SK-N-SH (cell line): ENCODE data around the gene DMP1. TPM values are rescaled to one million over a fixed set of nuclear protein-coding genes. Genes with fewer than 3 reads are reported as not detected.

ENCODE experiments used
- CTCF ChIA-PET: fragments of 300-600, 350-600 bp; formaldehyde crosslinking; extraction: SDS; loops from one replicate; lab custom pipeline; 2021; lab: Yijun Ruan, JAX
- POLR2A ChIA-PET: fragments of 350-600 bp; sonication (Branson Sonifier 250); formaldehyde crosslinking; extraction: SDS; loops from one replicate; lab custom pipeline; 2020; ENCODE audit warnings: antibody characterized with exemption, inconsistent platforms; lab: Yijun Ruan, JAX
- DNase-seq: peaks from one replicate; pipeline ENCODE4 v3.0.0; 2012
- H2AFZ ChIP-seq: fragments of 200-600 bp; sonication (generic); 2 replicates; pipeline ENCODE4 v1.8.1; 2016; ENCODE audit warnings: antibody characterized with exemption, mild to moderate bottlenecking, low read depth
- H3F3A ChIP-seq: fragments of 200-600 bp; sonication (generic); replicated peaks from 2 replicates; pipeline ENCODE3; 2016; ENCODE audit warnings: antibody characterized with exemption, mild to moderate bottlenecking; ENCODE audit not compliant: insufficient read depth
- H3K27ac ChIP-seq, 2 experiments: fragments of 200-500 bp in 1 of 2; fragments of 200-600 bp in 1 of 2; sonication (Bioruptor generic) in 1 of 2; sonication (generic), shearing (Covaris generic) in 1 of 2; 2 replicates each; pipeline versions ENCODE4 v1.5.1 to v1.6.1; 2014 to 2016; ENCODE audit warnings: low read depth in 2 of 2, inconsistent platforms in 1 of 2, low read length in 1 of 2, mild to moderate bottlenecking in 1 of 2, mixed read lengths in 1 of 2
- H3K27me3 ChIP-seq: fragments of 200-600 bp; sonication (generic), shearing (Covaris generic); 2 replicates; pipeline ENCODE4 v1.6.1; 2016; ENCODE audit warnings: mixed run types; ENCODE audit not compliant: insufficient read depth
- H3K36me3 ChIP-seq, 2 experiments: fragments of 200-500 bp in 1 of 2; fragments of 200-600 bp in 1 of 2; sonication (Bioruptor generic) in 1 of 2; sonication (generic) in 1 of 2; replicated peaks in 1 of 2; 2 replicates each; pipeline versions ENCODE3 to v1.5.1; 2014 to 2016; ENCODE audit warnings: low read length in 1 of 2, mild to moderate bottlenecking in 1 of 2; ENCODE audit not compliant: insufficient read depth in 2 of 2, control insufficient read depth in 1 of 2
- H3K4me1 ChIP-seq, 2 experiments: fragments of 200-500 bp in 1 of 2; fragments of 200-600 bp in 1 of 2; sonication (Bioruptor generic) in 1 of 2; sonication (generic), shearing (Covaris generic) in 1 of 2; 2 replicates each; pipeline versions ENCODE4 v1.5.1 to v1.6.1; 2014 to 2016; ENCODE audit warnings: low read depth in 1 of 2, low read length in 1 of 2, mixed run types in 1 of 2; ENCODE audit not compliant: insufficient read depth in 2 of 2, control insufficient read depth in 1 of 2
- H3K4me2 ChIP-seq: fragments of 200-600 bp; sonication (generic), shearing (Covaris generic); 2 replicates; pipeline ENCODE4 v1.6.1; 2017; ENCODE audit warnings: mixed run types
- H3K4me3 ChIP-seq, 2 experiments: fragments of 200-500 bp in 1 of 2; fragments of 200-600 bp in 1 of 2; sonication (Bioruptor generic) in 1 of 2; sonication (generic), shearing (Covaris generic) in 1 of 2; 2 replicates each; pipeline versions ENCODE4 v1.5.1 to v1.8.1; 2014 to 2016; ENCODE audit warnings: low read depth in 2 of 2, inconsistent platforms in 1 of 2, low read length in 1 of 2, mild to moderate bottlenecking in 1 of 2, mixed read lengths in 1 of 2, moderate library complexity in 1 of 2
- H3K79me2 ChIP-seq: fragments of 200-600 bp; sonication (generic); 2 replicates; pipeline ENCODE4 v1.8.1; 2017; ENCODE audit warnings: mild to moderate bottlenecking; ENCODE audit not compliant: insufficient read depth
- H3K9ac ChIP-seq: fragments of 200-600 bp; sonication (generic); 2 replicates; pipeline ENCODE4 v1.6.1; 2017; ENCODE audit warnings: mixed run types
- H3K9me2 ChIP-seq: fragments of 200-600 bp; sonication (generic); 2 replicates; pipeline ENCODE4 v1.6.1; 2017; ENCODE audit warnings: mixed run types
- H3K9me3 ChIP-seq: fragments of 200-600 bp; sonication (generic); 2 replicates; pipeline ENCODE4 v1.6.1; 2017; ENCODE audit warnings: mixed run types, mild to moderate bottlenecking, moderate library complexity
- H4K20me1 ChIP-seq: fragments of 200-600 bp; sonication (generic); 2 replicates; pipeline ENCODE4 v1.6.1; 2017; ENCODE audit warnings: mild to moderate bottlenecking, mixed run types; ENCODE audit not compliant: insufficient read depth
- CHD2 ChIP-seq: fragments of 150-350 bp; IDR thresholded peaks from 2 replicates; pipeline ENCODE4 v1.6.1; 2018; ENCODE audit warnings: low read length; ENCODE audit not compliant: partially characterized antibody
- ELF1 ChIP-seq: IDR thresholded peaks from 2 replicates; pipeline ENCODE4 v1.4.0; 2012
- EP300 ChIP-seq, 2 experiments: IDR thresholded peaks; 2 replicates each; pipeline versions ENCODE4 v1.4.0 to v1.6.1; 2012; ENCODE audit warnings: borderline replicate concordance in 1 of 2, low read depth in 1 of 2, low read length in 1 of 2
- EZH2phosphoT487 ChIP-seq: fragments of 200-600 bp; sonication (generic); IDR thresholded peaks from 2 replicates; pipeline ENCODE4 v1.6.1; 2017; ENCODE audit warnings: low read depth, mixed run types, mild to moderate bottlenecking, antibody characterized with exemption, moderate library complexity, borderline replicate concordance
- FOSL2 ChIP-seq: IDR thresholded peaks from 2 replicates; pipeline ENCODE4 v1.4.0; 2012; ENCODE audit warnings: low read depth, mild to moderate bottlenecking, moderate library complexity, borderline replicate concordance
- FOXJ3 ChIP-seq: sonication (generic); formaldehyde crosslinking; IDR thresholded peaks from 2 replicates; pipeline ENCODE4 v1.5.1; 2020; ENCODE audit warnings: mild to moderate bottlenecking, missing genetic modification reagents
- FOXM1 ChIP-seq: IDR thresholded peaks from 2 replicates; pipeline ENCODE4 v1.4.0; 2012; ENCODE audit warnings: low read depth, mild to moderate bottlenecking
- JUND ChIP-seq: IDR thresholded peaks from 2 replicates; pipeline ENCODE4 v1.4.0; 2012
- MEF2A ChIP-seq: IDR thresholded peaks from 2 replicates; pipeline ENCODE4 v1.4.0; 2012; ENCODE audit warnings: low read depth, borderline replicate concordance
- NFIC ChIP-seq: IDR thresholded peaks from 2 replicates; pipeline ENCODE4 v1.4.0; 2012; ENCODE audit warnings: borderline replicate concordance
- NRF1 ChIP-seq: IDR thresholded peaks from 2 replicates; pipeline ENCODE4 v1.6.1; 2012; ENCODE audit warnings: low read depth, mild to moderate bottlenecking, low read length
- RCOR1 ChIP-seq: fragments of 150-350 bp; IDR thresholded peaks from 2 replicates; pipeline ENCODE4 v1.6.1; 2017; ENCODE audit warnings: antibody characterized with exemption, low read length
- RXRA ChIP-seq: IDR thresholded peaks from 2 replicates; pipeline ENCODE4 v1.4.0; 2012; ENCODE audit warnings: low read depth, mild to moderate bottlenecking, borderline replicate concordance
- SMC3 ChIP-seq: IDR thresholded peaks from 2 replicates; pipeline ENCODE4 v1.6.1; 2012; ENCODE audit warnings: low read depth, low read length, improper control_type of control experiment
- TAF1 ChIP-seq: IDR thresholded peaks from 2 replicates; pipeline ENCODE4 v1.6.1; 2012; ENCODE audit warnings: low read depth, mild to moderate bottlenecking, low read length, moderate library complexity, borderline replicate concordance
- TCF12 ChIP-seq: IDR thresholded peaks from 2 replicates; pipeline ENCODE4 v1.4.0; 2012
- TEAD4 ChIP-seq: IDR thresholded peaks from 2 replicates; pipeline ENCODE4 v1.4.0; 2012; ENCODE audit warnings: mild to moderate bottlenecking, borderline replicate concordance; ENCODE audit not compliant: insufficient read depth
- WGBS: methylation state at CpG from one replicate; pipeline ENCODE4 v1.1.6; 2017; ENCODE audit warnings: low lambda C conversion rate; 5-methylcytosine and 5-hydroxymethylcytosine counted together
- polyA plus RNA-seq, 3 experiments: library from polyadenylated mRNA; depleted of rRNA; stranded (reverse); fragments of >200 nt; gene quantifications; 2 replicates each; pipeline ENCODE4 v1.2.3, GENCODE V29; 2012
- TF ChIP-seq, protein P1 (sequence below): IDR thresholded peaks from 2 replicates; pipeline ENCODE4 v1.4.0; 2012; ENCODE audit warnings: low read depth
- TF ChIP-seq, protein P2 (sequence below): IDR thresholded peaks from 2 replicates; pipeline ENCODE4 v1.4.0; 2012; ENCODE audit warnings: low read depth, borderline replicate concordance
- TF ChIP-seq, protein P3 (sequence below): fragments of 200-600 bp; sonication (generic); IDR thresholded peaks from 2 replicates; pipeline ENCODE4 v1.6.1; 2017; ENCODE audit warnings: antibody characterized with exemption, mild to moderate bottlenecking, moderate library complexity
- TF ChIP-seq, protein P4 (sequence below): IDR thresholded peaks from 2 replicates; pipeline ENCODE4 v1.6.1; 2012; ENCODE audit warnings: mild to moderate bottlenecking, low read depth, low read length, moderate library complexity
- TF ChIP-seq, protein P5 (sequence below): IDR thresholded peaks from 2 replicates; pipeline ENCODE4 v1.4.0; 2012; ENCODE audit warnings: low read depth, borderline replicate concordance

The DMP1 gene
- polyA plus RNA-seq, 1 of the 3 experiments (the other 2 are of a cell fraction), result not detected

DNA sequence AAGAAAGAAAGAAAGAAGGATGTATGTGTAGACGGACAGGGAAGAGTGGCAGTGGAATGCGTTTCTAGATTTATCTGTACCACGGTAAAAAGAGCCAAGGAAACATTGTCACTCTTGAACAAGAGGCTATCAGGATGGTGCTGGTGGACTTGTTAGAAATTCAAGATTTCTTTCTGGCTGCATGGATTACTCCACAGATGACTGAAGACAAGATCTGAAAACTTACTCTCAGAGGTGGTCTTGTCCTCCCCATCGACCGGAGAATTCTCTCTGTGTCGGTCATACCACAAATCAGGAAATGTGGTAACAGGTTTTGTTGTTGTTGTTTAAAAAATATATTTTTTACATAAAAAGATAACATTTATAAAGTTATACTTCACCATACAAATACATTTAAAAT, 30.0 kb upstream of the DMP1 start:
- no peaks in the 10 kb centered on the region for H3K79me2 ChIP-seq
- H3K9me2 ChIP-seq, result no peaks in the 10 kb centered on the region
- H3K4me3 ChIP-seq, result no peak overlapping the region
- no peak for TF ChIP-seq JUND
- no peak for TF ChIP-seq TAF1
- no peak for TF ChIP-seq FOSL2
- TF ChIP-seq ELF1, result no peak
- no peak for TF ChIP-seq MEF2A
- TF ChIP-seq, protein P1, sequence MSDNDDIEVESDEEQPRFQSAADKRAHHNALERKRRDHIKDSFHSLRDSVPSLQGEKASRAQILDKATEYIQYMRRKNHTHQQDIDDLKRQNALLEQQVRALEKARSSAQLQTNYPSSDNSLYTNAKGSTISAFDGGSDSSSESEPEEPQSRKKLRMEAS, result no peak
- no peak for TF ChIP-seq FOXJ3 (CRISPR knock-in tag)
- TF ChIP-seq TCF12, result no peak
- TF ChIP-seq EZH2phosphoT487, result no peak
- no peak for TF ChIP-seq TEAD4
- TF ChIP-seq CHD2, result no peak
- no peak for TF ChIP-seq RXRA
- TF ChIP-seq, protein P2, sequence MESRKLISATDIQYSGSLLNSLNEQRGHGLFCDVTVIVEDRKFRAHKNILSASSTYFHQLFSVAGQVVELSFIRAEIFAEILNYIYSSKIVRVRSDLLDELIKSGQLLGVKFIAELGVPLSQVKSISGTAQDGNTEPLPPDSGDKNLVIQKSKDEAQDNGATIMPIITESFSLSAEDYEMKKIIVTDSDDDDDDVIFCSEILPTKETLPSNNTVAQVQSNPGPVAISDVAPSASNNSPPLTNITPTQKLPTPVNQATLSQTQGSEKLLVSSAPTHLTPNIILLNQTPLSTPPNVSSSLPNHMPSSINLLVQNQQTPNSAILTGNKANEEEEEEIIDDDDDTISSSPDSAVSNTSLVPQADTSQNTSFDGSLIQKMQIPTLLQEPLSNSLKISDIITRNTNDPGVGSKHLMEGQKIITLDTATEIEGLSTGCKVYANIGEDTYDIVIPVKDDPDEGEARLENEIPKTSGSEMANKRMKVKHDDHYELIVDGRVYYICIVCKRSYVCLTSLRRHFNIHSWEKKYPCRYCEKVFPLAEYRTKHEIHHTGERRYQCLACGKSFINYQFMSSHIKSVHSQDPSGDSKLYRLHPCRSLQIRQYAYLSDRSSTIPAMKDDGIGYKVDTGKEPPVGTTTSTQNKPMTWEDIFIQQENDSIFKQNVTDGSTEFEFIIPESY, result no peak
- TF ChIP-seq, protein P3, sequence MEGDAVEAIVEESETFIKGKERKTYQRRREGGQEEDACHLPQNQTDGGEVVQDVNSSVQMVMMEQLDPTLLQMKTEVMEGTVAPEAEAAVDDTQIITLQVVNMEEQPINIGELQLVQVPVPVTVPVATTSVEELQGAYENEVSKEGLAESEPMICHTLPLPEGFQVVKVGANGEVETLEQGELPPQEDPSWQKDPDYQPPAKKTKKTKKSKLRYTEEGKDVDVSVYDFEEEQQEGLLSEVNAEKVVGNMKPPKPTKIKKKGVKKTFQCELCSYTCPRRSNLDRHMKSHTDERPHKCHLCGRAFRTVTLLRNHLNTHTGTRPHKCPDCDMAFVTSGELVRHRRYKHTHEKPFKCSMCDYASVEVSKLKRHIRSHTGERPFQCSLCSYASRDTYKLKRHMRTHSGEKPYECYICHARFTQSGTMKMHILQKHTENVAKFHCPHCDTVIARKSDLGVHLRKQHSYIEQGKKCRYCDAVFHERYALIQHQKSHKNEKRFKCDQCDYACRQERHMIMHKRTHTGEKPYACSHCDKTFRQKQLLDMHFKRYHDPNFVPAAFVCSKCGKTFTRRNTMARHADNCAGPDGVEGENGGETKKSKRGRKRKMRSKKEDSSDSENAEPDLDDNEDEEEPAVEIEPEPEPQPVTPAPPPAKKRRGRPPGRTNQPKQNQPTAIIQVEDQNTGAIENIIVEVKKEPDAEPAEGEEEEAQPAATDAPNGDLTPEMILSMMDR, result no peak
- H3F3A ChIP-seq, result no peaks in the 10 kb centered on the region
- no peak overlapping the region for H3K4me2 ChIP-seq
- WGBS, result 79% methylated on average over 6 of the region's 6 CpGs
- no peak for DNase-seq
- H3K9me3 ChIP-seq, result no peaks in the 10 kb centered on the region
- CTCF ChIA-PET, result no interaction called here
- no peak overlapping the region for H3K9ac ChIP-seq
- POLR2A ChIA-PET, result no interaction called here
- H3K27ac ChIP-seq, result no peak overlapping the region
- no peaks in the 10 kb centered on the region for H4K20me1 ChIP-seq
- no peaks in the 10 kb centered on the region; the same call in 1 of the 2 replicates for H3K27me3 ChIP-seq
- no peak overlapping the region for H2AFZ ChIP-seq
- no peaks in the 10 kb centered on the region for H3K4me1 ChIP-seq
- H3K36me3 ChIP-seq, result no peaks in the 10 kb centered on the region

DNA sequence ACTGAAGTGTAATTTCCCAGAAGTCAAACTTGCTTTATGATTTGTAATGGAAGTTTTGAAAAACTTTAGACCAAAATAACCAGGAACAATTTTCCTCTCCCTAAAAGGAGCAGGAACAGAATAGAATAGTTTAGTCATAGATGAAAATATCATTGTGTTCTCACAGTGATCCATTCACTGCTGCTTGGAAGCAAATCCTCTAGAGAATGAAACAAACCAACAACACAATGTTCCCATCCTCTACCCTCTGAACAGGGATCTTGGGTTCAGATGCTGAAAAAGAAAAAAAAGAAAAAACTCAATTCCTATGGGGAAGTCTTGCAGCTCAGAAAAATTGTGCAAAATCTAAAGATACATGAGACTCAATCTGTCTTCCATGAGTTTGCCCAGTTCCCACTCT, 29.6 kb upstream of the DMP1 start:
- ChIA-PET CTCF (no interaction called here), POLR2A (no interaction called here)
- Histone ChIP-seq H3K9me2 (no peaks in the 10 kb centered on the region), H3K4me1 (no peaks in the 10 kb centered on the region), H3F3A (no peaks in the 10 kb centered on the region), H2AFZ (no peak overlapping the region), H4K20me1 (no peaks in the 10 kb centered on the region), H3K4me2 (no peak overlapping the region), H3K27ac (no peak overlapping the region), H3K4me3 (no peak overlapping the region), H3K27me3 (no peaks in the 10 kb centered on the region; the same call in 1 of the 2 replicates), H3K9ac (no peak overlapping the region), H3K79me2 (no peaks in the 10 kb centered on the region), H3K9me3 (no peaks in the 10 kb centered on the region), H3K36me3 (no peaks in the 10 kb centered on the region)
- DNase-seq, result no peak
- TF ChIP-seq, protein P4, sequence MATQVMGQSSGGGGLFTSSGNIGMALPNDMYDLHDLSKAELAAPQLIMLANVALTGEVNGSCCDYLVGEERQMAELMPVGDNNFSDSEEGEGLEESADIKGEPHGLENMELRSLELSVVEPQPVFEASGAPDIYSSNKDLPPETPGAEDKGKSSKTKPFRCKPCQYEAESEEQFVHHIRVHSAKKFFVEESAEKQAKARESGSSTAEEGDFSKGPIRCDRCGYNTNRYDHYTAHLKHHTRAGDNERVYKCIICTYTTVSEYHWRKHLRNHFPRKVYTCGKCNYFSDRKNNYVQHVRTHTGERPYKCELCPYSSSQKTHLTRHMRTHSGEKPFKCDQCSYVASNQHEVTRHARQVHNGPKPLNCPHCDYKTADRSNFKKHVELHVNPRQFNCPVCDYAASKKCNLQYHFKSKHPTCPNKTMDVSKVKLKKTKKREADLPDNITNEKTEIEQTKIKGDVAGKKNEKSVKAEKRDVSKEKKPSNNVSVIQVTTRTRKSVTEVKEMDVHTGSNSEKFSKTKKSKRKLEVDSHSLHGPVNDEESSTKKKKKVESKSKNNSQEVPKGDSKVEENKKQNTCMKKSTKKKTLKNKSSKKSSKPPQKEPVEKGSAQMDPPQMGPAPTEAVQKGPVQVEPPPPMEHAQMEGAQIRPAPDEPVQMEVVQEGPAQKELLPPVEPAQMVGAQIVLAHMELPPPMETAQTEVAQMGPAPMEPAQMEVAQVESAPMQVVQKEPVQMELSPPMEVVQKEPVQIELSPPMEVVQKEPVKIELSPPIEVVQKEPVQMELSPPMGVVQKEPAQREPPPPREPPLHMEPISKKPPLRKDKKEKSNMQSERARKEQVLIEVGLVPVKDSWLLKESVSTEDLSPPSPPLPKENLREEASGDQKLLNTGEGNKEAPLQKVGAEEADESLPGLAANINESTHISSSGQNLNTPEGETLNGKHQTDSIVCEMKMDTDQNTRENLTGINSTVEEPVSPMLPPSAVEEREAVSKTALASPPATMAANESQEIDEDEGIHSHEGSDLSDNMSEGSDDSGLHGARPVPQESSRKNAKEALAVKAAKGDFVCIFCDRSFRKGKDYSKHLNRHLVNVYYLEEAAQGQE, result no peak
- TF ChIP-seq CHD2 (no peak), SMC3 (no peak), RXRA (no peak), FOXM1 (no peak), RCOR1 (no peak), EP300 (IDR thresholded peaks at IDR 0.05; ENCODE audit: borderline replicate concordance in 1 of 2, low read depth in 1 of 2, low read length in 1 of 2) (no peak), FOSL2 (no peak), NRF1 (no peak), NFIC (no peak)
- TF ChIP-seq, protein P5, sequence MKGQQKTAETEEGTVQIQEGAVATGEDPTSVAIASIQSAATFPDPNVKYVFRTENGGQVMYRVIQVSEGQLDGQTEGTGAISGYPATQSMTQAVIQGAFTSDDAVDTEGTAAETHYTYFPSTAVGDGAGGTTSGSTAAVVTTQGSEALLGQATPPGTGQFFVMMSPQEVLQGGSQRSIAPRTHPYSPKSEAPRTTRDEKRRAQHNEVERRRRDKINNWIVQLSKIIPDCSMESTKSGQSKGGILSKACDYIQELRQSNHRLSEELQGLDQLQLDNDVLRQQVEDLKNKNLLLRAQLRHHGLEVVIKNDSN, result no peak
